Fibroblast of mammary gland (primary cell): Measurements from ENCODE around the gene INSM1.

Experiments
- DNase-seq: peaks from one replicate; pipeline ENCODE4 v3.0.0-alpha.2; 2010; ENCODE audit warnings: low read depth
- H3K4me3 ChIP-seq: 2 replicates; pipeline ENCODE4 v1.5.1; 2011; ENCODE audit warnings: low read depth, mild to moderate bottlenecking, low read length, moderate library complexity; ENCODE audit not compliant: control insufficient read depth
- TF ChIP-seq, protein P1 (sequence below): conservative IDR thresholded peaks from 2 replicates; pipeline ENCODE4 v1.5.1; 2011; ENCODE audit warnings: low read depth, low read length, inconsistent platforms; ENCODE audit not compliant: control insufficient read depth, insufficient read depth

The INSM1 gene

DNA sequence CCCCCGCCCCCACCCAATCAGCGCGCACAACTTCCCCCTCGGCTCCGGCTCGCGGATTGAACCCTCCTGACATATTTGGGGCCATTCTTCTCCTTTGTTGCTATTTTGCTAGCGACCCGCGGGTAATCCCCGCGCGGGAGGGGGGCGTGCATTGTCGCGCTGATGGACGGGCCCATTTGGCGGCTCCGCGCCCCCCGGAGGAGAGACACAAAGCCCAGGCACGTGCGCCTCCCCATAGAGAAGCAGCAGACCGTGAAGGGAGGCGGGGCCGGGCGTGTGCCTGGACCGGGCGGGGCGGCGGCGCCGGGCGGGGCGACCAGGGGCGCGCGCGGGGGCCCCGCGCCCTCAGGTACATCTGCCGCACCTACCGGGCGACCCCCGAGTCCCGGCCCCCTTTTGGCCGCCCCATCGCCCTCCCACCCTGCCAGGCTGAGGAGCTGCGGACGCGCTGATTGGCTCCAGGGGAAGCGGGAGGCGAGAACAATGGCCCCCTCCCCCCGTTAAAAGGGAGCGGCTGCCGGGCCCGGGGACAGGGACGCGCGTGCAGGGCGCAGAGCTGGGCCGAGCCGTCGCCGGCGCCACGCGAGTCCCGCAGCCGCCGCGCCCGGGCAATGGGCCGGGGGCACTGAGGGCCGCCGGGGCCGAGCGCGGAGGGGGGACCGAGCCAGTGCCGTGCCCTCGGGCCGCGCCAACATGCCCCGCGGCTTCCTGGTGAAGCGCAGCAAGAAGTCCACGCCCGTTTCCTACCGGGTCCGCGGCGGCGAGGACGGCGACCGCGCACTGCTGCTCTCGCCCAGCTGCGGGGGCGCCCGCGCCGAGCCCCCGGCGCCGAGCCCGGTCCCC lies at the start of gene INSM1:
TSS of gene INSM1 (plus strand) at position 530 of the 843 bp plus-strand sequence. CDS start at position 694, 164 bp downstream.
- H3K4me3 ChIP-seq, result no peak within 1 kb of the TSS
- DNase-seq, result no peak
- TF ChIP-seq, protein P1, sequence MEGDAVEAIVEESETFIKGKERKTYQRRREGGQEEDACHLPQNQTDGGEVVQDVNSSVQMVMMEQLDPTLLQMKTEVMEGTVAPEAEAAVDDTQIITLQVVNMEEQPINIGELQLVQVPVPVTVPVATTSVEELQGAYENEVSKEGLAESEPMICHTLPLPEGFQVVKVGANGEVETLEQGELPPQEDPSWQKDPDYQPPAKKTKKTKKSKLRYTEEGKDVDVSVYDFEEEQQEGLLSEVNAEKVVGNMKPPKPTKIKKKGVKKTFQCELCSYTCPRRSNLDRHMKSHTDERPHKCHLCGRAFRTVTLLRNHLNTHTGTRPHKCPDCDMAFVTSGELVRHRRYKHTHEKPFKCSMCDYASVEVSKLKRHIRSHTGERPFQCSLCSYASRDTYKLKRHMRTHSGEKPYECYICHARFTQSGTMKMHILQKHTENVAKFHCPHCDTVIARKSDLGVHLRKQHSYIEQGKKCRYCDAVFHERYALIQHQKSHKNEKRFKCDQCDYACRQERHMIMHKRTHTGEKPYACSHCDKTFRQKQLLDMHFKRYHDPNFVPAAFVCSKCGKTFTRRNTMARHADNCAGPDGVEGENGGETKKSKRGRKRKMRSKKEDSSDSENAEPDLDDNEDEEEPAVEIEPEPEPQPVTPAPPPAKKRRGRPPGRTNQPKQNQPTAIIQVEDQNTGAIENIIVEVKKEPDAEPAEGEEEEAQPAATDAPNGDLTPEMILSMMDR, result no peak

- TF ChIP-seq, protein P1, result no peak
- H3K4me3 ChIP-seq, result no peak overlapping the region
- peak; percentile 7 for DNase-seq
Measured at GRCh38 chr20:20318365-20319161, 49.3 kb upstream of the INSM1 start.

- no peak overlapping the region for H3K4me3 ChIP-seq
- peak; percentile 2 for DNase-seq
- TF ChIP-seq, protein P1, result no peak
Measured at GRCh38 chr20:20321134-20321533, 46.8 kb upstream of the INSM1 start.

GRCh38 chr20:20321917-20322316 lies 46.0 kb upstream of the INSM1 start:
- TF ChIP-seq, protein P1, result no peak
- no peak overlapping the region for H3K4me3 ChIP-seq
- DNase-seq, result no peak

DNA sequence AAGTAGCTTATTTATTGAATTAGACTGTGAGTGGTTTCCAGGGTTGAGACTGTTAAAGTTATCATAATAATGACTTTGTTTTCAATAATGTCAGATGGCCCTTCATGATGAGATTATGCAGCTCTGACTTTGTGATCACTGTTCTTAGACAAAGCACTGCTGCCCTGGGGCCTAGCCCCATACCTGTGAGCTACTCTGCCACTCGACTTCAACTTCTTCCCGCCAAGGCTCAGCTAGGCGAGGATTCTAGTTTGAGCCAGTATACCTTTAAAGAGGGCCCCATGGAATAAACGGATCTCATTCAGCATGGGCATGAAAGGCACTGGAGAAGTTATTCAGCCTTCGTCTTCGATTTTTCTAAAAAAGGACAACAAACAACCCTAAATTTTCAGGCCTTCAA lies 45.0 kb upstream of the INSM1 start:
- no peak for DNase-seq
- H3K4me3 ChIP-seq, result no peak overlapping the region
- TF ChIP-seq, protein P1, result no peak

GRCh38 chr20:20327746-20328145 lies 40.2 kb upstream of the INSM1 start:
- peak; percentile 16 for DNase-seq

More at GRCh38 chr20:20327746-20328145, 40.2 kb upstream of the INSM1 start:
- H3K4me3 ChIP-seq, result no peak overlapping the region
- TF ChIP-seq, protein P1, result no peak
